Left ventricle myocardium superior (tissue), 1 donor: ENCODE results near the gene SSUH2. TPM values are rescaled to one million over a fixed set of nuclear protein-coding genes. Genes with fewer than 3 reads are reported as not detected.
"Not testable (repeated sequence)": the region's sequence is repeated elsewhere in the genome, so short reads cannot be mapped to it uniquely, and the experiment has no call there.

ENCODE experiments used
- ATAC-seq: fragments of 200-7000 bp; cut with Tn5 transposase; one replicate; pipeline ENCODE4 v1.9.1; 2020; ENCODE audit warnings: mild to moderate bottlenecking, moderate library complexity
- DNase-seq: peaks from one replicate; pipeline ENCODE4 v3.0.0-alpha.2; 2020
- intact Hi-C: fragments of 100-400 bp; cut with micrococcal nuclease; formaldehyde crosslinking; loops from one replicate; pipeline ENCODE4 v1.11.0; 2022
- total RNA-seq: library from RNA; stranded (reverse); fragmentation: NEBNext Ultra II Directional; extraction: Animal tissue kit (Norgen Biotek cat#: 25700); gene quantifications from one replicate; pipeline ENCODE4 v1.2.1, GENCODE V29; 2021
- donor health status: DM: no; HTN: yes; CAD: no; lungs with severe emphysema.

SSUH2 gene
- total RNA-seq, 1 donor from 2014 or later = 0.57 TPM

- ATAC-seq (no peak), DNase-seq (no peak)
- intact Hi-C loops = no loop called here
These were observed 47.3 kb downstream of the SSUH2 start for GRCh38 chr3:8597219-8597853.

DNA sequence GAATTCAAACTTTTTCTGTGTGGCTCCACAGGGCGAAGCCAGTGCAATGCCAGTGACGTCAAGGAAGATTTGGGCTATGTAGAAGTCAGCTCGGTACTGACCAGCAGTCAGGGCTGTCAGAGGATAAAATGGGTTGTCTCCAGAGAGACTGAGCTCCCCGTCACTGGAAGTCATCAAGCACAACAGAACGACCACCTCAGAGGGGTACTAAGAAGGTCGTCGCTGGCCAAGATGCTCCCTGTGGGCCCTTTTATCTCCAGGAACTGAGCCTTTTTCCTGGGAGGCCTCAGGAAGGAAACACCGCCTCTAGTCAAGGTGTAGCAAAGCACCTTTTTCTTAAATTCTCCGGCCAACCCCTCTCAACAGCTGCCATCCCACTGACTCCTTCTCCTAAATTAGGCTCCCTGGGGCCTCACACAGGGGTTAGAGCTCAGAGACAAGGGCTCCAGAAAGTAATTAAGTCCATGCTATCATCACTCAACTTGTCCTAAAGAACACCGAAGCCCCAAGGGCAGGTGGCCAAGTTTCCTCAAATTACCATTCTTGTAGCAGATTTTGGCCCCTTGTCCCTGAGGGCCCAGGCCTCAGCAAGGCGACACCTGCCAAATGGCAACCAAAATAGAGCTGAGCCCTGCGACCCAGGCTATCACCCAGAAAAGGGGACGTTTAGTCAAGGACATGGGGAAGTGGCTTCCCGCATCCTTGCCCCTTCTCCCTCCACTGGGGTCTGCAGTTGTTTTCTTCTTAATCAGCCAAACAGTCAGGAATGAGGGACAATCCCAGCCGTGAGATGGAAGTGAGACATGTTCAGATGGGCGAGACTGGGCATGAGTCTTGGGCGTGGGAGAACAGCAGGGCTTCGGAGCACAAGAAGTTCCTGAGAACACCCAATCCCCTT, 48.0 kb downstream of the SSUH2 start:
- DNase-seq = peak; percentile 38
- ATAC-seq = peak; percentile 15
- intact Hi-C loops = no loop called here

DNA sequence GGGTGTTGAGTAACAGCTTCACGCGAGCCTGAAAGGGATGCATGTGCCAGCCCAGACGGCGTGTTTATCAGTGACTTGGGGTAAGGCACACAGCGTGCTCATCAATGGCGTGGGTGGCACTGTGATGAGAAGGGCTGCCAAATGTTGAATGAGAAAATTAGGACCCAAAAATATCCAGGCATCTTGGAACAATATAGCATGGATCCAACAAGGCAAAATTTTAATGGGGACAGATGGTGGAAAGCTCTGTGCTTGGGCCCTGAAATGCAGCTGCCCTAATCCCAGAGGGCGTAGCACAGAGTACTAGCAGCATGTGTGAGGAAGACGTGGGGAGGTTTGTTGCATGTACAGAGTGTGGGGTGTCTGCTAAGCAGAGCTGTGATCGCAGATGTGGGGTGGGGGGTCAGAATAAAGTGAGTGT, 48.9 kb downstream of the SSUH2 start:
- ATAC-seq (peak; percentile 83), DNase-seq (peak; percentile 64)
- intact Hi-C loops = no loop called here

- ATAC-seq = peak; percentile 28
- intact Hi-C loops = no loop called here
- no peak for DNase-seq
These were observed 49.3 kb downstream of the SSUH2 start for GRCh38 chr3:8595252-8595651.

DNA sequence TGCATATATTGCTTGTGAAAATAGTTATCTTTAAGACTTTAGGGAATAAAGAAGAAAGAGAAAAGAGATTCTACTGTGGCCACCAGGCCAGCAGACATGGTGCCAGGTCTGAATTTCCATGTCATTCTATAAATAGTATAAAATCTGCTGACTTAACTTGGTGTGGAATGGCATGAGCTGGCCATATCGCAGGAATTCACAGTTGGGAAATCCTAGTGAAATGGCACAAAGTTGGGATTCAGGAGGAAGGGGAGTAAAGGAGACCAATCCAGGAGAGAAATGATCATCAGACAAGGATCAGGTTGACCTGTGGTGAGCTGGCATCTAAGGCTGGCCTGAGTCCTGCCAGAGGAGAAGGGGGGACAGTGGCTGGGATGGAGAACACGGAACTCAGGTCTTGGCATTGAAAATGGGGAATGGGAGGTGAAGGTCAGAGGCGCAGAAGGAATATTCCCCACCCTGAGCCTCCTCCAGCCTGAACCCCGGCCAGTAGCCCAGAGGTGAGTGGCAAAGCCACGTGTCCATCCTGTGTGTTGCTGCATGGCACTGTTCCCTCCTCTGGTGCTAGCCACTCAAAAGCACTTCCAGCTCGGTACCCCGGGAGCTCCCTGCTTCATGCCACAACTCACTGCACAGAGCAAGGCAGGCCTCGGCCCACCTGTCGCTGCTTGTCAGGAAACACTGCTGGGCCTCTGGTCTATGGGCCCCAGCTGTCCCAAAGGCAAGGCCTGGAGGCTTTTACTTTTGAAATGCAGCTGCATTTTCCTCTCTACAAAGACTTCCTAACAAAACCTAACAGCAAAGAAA, 51.4 kb downstream of the SSUH2 start:
- DNase-seq (peak; percentile 48), ATAC-seq (peak; percentile 72)
- intact Hi-C loops = no loop called here

GRCh38 chr3:8589880-8590556, 54.6 kb downstream of the SSUH2 start:
- ATAC-seq = no peak
- DNase-seq = no peak
- intact Hi-C loops = no loop called here

- no peak for ATAC-seq
- intact Hi-C loops = no loop called here
These were observed 59.9 kb downstream of the SSUH2 start for GRCh38 chr3:8584661-8585060.

GRCh38 chr3:8581806-8582445, 62.7 kb downstream of the SSUH2 start:
- ATAC-seq (no peak), DNase-seq (no peak)
- intact Hi-C loops = no loop called here

More at GRCh38 chr3:8584661-8585060, 59.9 kb downstream of the SSUH2 start:
- no peak for DNase-seq

- ATAC-seq (no peak), DNase-seq (no peak)
- intact Hi-C loops = no loop called here
These were observed 63.2 kb downstream of the SSUH2 start for GRCh38 chr3:8581373-8581772.

GRCh38 chr3:8580434-8580833, 64.2 kb downstream of the SSUH2 start:
- ATAC-seq, intact Hi-C loops, DNase-seq: not testable (repeated sequence)

DNA sequence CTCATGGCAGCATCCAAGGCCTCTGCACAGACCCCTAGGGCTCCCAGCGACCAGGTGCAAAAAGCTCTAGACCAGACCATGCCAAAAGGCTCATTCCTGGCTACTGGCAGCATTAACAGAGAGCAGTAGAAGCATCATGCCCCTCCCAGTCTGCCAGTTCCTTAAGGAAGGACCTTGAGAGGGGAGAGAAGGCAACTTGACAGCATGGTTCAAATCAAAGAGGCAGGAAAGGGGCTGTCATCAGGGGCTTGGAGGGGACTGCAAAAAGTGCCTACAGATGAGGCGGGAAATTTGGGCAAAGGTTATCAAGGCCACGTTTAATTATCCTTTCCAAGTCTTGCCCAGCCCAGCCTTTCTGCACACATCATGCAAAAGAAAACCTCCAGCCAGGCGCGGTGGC, 64.7 kb downstream of the SSUH2 start:
- DNase-seq = no peak
- intact Hi-C loops = no loop called here
- no peak for ATAC-seq

- no peak for DNase-seq
- no peak for ATAC-seq
- intact Hi-C loops = no loop called here
These were observed 65.5 kb downstream of the SSUH2 start for GRCh38 chr3:8579096-8579495.

- ATAC-seq = no peak
- intact Hi-C loops = no loop called here
- no peak for DNase-seq
These were observed 66.3 kb downstream of the SSUH2 start for GRCh38 chr3:8578282-8578681.

DNA sequence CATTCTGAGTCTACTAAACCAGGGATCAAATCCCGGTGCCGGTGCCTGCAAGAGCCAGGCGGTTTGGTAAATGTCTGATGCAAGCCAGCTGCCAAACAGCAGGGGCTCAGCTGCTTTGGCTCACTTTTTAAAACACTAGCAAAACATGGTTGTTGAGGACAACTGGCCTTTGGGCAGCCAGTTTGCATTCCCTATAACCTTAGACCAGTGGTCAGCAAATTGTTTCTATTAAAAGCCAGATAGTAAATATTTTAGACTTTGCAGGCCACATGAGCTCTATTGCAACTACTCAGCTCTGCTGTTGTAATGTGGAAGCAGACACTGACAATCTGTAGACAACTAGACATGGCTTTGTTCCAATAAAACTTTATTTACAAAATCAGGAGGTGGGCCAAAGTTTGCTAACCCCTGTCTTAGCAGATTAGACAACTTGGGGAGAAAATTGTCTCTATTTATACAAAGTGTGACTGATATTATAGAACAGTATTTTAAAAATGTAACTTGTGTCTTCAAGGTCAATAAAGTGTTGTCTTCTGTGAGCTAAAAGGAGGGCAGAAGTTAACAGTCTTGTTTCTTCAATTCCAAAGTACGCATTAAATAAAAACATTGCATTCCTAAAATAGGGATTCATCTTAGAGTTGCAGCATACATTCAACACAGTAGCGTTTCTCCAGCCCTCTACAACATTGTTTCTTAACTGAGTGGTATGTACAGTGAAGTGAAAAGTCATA, 67.6 kb downstream of the SSUH2 start:
- no peak for DNase-seq
- intact Hi-C loops = no loop called here
- no peak for ATAC-seq

DNA sequence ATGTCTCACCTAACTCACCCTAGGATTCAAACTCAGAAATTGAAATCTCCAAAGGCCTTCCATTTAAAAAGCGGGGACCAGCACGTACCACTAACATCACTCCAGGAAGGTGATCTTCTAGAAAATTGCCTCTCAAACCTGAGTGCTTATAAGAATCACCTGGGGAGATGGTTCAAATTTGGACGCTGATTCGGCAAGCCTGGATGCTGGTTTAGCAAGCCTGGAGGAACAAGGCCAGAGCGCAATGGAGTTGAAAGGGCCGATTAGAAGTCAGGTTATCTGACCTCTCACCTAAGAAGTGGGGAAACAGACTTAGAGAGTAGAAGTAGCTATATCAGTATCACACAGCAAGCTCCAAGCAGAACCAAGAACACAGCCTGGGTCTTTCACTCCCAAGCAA, 68.2 kb downstream of the SSUH2 start:
- ATAC-seq = no peak
- intact Hi-C loops = no loop called here
- no peak for DNase-seq

- ATAC-seq = no peak
These were observed 69.1 kb downstream of the SSUH2 start for GRCh38 chr3:8575364-8576104.

DNA sequence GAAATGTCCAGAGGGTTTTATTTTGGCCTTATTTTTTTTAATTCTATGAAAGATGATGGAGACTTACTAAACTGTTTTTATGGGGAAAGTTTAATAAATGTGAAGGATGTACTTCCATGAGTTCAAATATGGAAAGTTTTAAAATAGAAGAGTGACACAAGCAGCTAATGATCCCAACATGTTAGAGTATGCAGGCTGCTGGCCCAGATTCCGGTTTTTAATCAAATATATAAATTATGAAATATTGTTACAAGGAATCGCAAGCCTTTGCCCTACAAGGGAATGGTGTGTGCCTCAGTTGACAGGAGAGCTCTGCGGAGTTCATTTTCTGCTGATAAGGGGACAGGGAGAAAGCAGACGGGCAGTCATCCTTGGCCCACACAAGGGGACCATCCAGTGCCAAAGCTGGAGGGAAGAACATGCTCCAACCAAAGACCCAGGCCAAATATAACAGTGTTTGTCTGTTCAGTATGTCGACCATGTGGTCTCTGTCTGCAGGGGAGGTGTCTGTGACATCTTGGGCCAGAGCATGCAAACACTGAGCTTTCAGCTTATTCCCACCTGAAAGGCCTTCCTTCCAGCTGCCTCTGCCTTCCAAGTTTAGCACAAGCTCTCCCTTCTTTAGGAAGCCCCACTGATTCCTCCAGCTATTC, 69.8 kb downstream of the SSUH2 start:
- intact Hi-C loops = no loop called here
- DNase-seq (no peak), ATAC-seq (peak; percentile 65)

More at GRCh38 chr3:8575364-8576104, 69.1 kb downstream of the SSUH2 start:
- intact Hi-C loops = no loop called here
- no peak for DNase-seq
